IMR-90 (cell line): ENCODE results near the gene SIAH3. TPM values are rescaled to one million over a fixed set of nuclear protein-coding genes. Genes with fewer than 3 reads are reported as not detected.

Experiments
- ATAC-seq: fragments of 200-7000 bp; cut with Tn5 transposase; 2 replicates; pipeline ENCODE4 v1.9.1; 2020; ENCODE audit warnings: low read depth, mild to moderate bottlenecking, moderate library complexity
- BruUV-seq: library from RNA; stranded (reverse); fragments of 400-500 nt; replicated peaks from 2 replicates; lab custom pipeline; 2021; lab: Mats Ljungman, UMichigan
- CTCF ChIA-PET: fragments of 300-600 bp; formaldehyde crosslinking; extraction: SDS; loops from one replicate; lab custom pipeline; 2021; ENCODE audit warnings: antibody characterized with exemption; lab: Yijun Ruan, JAX
- POLR2A ChIA-PET: fragments of 300-600 bp; sonication (Branson Sonifier 250); formaldehyde crosslinking; loops from one replicate; lab custom pipeline; 2022; ENCODE audit warnings: antibody characterized with exemption; ENCODE audit not compliant: unreplicated experiment; lab: Charles Lee
- DNase-seq: peaks from one replicate; pipeline ENCODE4 v3.0.0; 2013
- H2AFZ ChIP-seq: replicated peaks from 2 replicates; pipeline ENCODE3; 2013; ENCODE audit warnings: low read length, mild to moderate bottlenecking; ENCODE audit not compliant: poor library complexity
- H2AK5ac ChIP-seq: 2 replicates; pipeline ENCODE4 v1.6.1; 2013; ENCODE audit warnings: low read depth, low read length, inconsistent platforms
- H2AK9ac ChIP-seq: replicated peaks from 2 replicates; pipeline ENCODE3; 2013; ENCODE audit warnings: mild to moderate bottlenecking, low read depth, low read length, moderate library complexity; ENCODE audit not compliant: poor library complexity
- H2BK120ac ChIP-seq: 2 replicates; pipeline ENCODE4 v1.6.1; 2013; ENCODE audit warnings: low read depth, low read length, inconsistent platforms
- H2BK15ac ChIP-seq: 3 replicates; pipeline ENCODE4 v1.6.1; 2013; ENCODE audit warnings: low read depth, low read length, inconsistent platforms
- H2BK20ac ChIP-seq: 2 replicates; pipeline ENCODE4 v1.6.1; 2013; ENCODE audit warnings: low read depth, mild to moderate bottlenecking, inconsistent platforms, low read length, moderate library complexity
- H2BK5ac ChIP-seq: 2 replicates; pipeline ENCODE4 v1.6.1; 2013; ENCODE audit warnings: mild to moderate bottlenecking, low read depth, low read length, inconsistent platforms; ENCODE audit not compliant: poor library complexity, severe bottlenecking
- H3K14ac ChIP-seq: replicated peaks from 2 replicates; pipeline ENCODE4 v1.6.1; 2013; ENCODE audit warnings: low read depth, low read length, inconsistent platforms
- H3K18ac ChIP-seq: 2 replicates; pipeline ENCODE4 v1.6.1; 2013; ENCODE audit warnings: low read depth, low read length, control low read depth
- H3K23ac ChIP-seq: 2 replicates; pipeline ENCODE4 v1.6.1; 2013; ENCODE audit warnings: low read depth, low read length, inconsistent platforms
- H3K27ac ChIP-seq: 2 replicates; pipeline ENCODE4 v1.5.1; 2013; ENCODE audit warnings: mild to moderate bottlenecking, control low read depth, low read length; ENCODE audit not compliant: insufficient read depth
- H3K27me3 ChIP-seq: 2 replicates; pipeline ENCODE4 v1.6.1; 2013; ENCODE audit warnings: low read length; ENCODE audit not compliant: control insufficient read depth, insufficient read depth
- H3K36me3 ChIP-seq: 2 replicates; pipeline ENCODE4 v1.6.1; 2013; ENCODE audit warnings: low read length, mixed read lengths; ENCODE audit not compliant: control insufficient read depth, insufficient read depth
- H3K4ac ChIP-seq: 2 replicates; pipeline ENCODE4 v1.6.1; 2013; ENCODE audit warnings: low read depth, low read length, inconsistent platforms
- H3K4me1 ChIP-seq: 2 replicates; pipeline ENCODE4 v1.6.1; 2013; ENCODE audit warnings: low read length, mixed read lengths; ENCODE audit not compliant: control insufficient read depth, insufficient read depth
- H3K4me2 ChIP-seq: 2 replicates; pipeline ENCODE4 v1.6.1; 2013; ENCODE audit warnings: low read depth, mild to moderate bottlenecking, control low read depth, low read length, moderate library complexity
- H3K4me3 ChIP-seq: 2 replicates; pipeline ENCODE4 v1.5.1; 2013; ENCODE audit warnings: low read depth, mild to moderate bottlenecking, control low read depth, low read length, moderate library complexity; ENCODE audit not compliant: insufficient read depth
- H3K56ac ChIP-seq: 2 replicates; pipeline ENCODE4 v1.6.1; 2013; ENCODE audit warnings: low read length, inconsistent platforms; ENCODE audit not compliant: insufficient read depth; ENCODE audit errors: extremely low read depth
- H3K79me1 ChIP-seq, 2 experiments: 2 replicates each; pipeline ENCODE4 v1.6.1; 2013; ENCODE audit warnings: low read length in 2 of 2, inconsistent platforms in 1 of 2, low read depth in 1 of 2
- H3K9ac ChIP-seq: 2 replicates; pipeline ENCODE4 v1.6.1; 2013; ENCODE audit warnings: low read depth, low read length, control low read depth
- H3K9me1 ChIP-seq: 2 replicates; pipeline ENCODE4 v1.6.1; 2013; ENCODE audit warnings: low read length, inconsistent platforms; ENCODE audit not compliant: insufficient read depth
- H3K9me3 ChIP-seq: 2 replicates; pipeline ENCODE4 v1.6.1; 2013; ENCODE audit warnings: low read length; ENCODE audit not compliant: control insufficient read depth, insufficient read depth
- H4K20me1 ChIP-seq: 2 replicates; pipeline ENCODE4 v1.6.1; 2013; ENCODE audit warnings: low read length, inconsistent platforms; ENCODE audit not compliant: insufficient read depth
- H4K5ac ChIP-seq: 2 replicates; pipeline ENCODE4 v1.6.1; 2013; ENCODE audit warnings: mild to moderate bottlenecking, low read depth, low read length, control low read depth
- H4K8ac ChIP-seq, 2 experiments: 2 replicates each; pipeline ENCODE4 v1.6.1; 2013; ENCODE audit warnings: low read depth in 2 of 2, low read length in 2 of 2, control low read depth in 1 of 2, inconsistent platforms in 1 of 2
- H4K91ac ChIP-seq: 2 replicates; pipeline ENCODE4 v1.6.1; 2013; ENCODE audit warnings: low read depth, low read length, inconsistent platforms; ENCODE audit not compliant: insufficient read depth
- CEBPB ChIP-seq: IDR thresholded peaks from 2 replicates; pipeline ENCODE4 v1.6.1; 2012; ENCODE audit warnings: low read depth, low read length, improper control_type of control experiment
- CHD1 ChIP-seq: IDR thresholded peaks from 2 replicates; pipeline ENCODE4 v1.6.1; 2012; ENCODE audit warnings: low read depth, low read length, improper control_type of control experiment
- FOS ChIP-seq: fragments of 150-350 bp; IDR thresholded peaks from 2 replicates; pipeline ENCODE4 v1.6.1; 2016; ENCODE audit warnings: low read depth, low read length
- MAFK ChIP-seq: IDR thresholded peaks from 2 replicates; pipeline ENCODE4 v1.6.1; 2012; ENCODE audit warnings: low read depth, low read length, improper control_type of control experiment
- MAZ ChIP-seq: IDR thresholded peaks from 2 replicates; pipeline ENCODE4 v1.6.1; 2012; ENCODE audit warnings: low read depth, mild to moderate bottlenecking, low read length, improper control_type of control experiment, moderate library complexity, borderline replicate concordance
- POLR2A ChIP-seq: IDR thresholded peaks from 2 replicates; pipeline ENCODE4 v1.6.1; 2012; ENCODE audit warnings: mild to moderate bottlenecking, low read depth, low read length
- RAD21 ChIP-seq: IDR thresholded peaks from 2 replicates; pipeline ENCODE4 v1.6.1; 2012; ENCODE audit warnings: low read length, improper control_type of control experiment
- RCOR1 ChIP-seq: IDR thresholded peaks from 2 replicates; pipeline ENCODE4 v1.6.1; 2012; ENCODE audit warnings: mild to moderate bottlenecking, low read length, improper control_type of control experiment; ENCODE audit not compliant: insufficient replicate concordance
- SMC3 ChIP-seq: fragments of 150-350 bp; IDR thresholded peaks from 2 replicates; pipeline ENCODE4 v1.6.1; 2016; ENCODE audit warnings: low read depth, mild to moderate bottlenecking, antibody characterized with exemption, low read length, moderate library complexity
- USF2 ChIP-seq: fragments of 150-350 bp; IDR thresholded peaks from 2 replicates; pipeline ENCODE4 v1.6.1; 2017; ENCODE audit warnings: mild to moderate bottlenecking, antibody characterized with exemption, low read length, low read depth
- WGBS, 2 experiments: methylation state at CpG; one replicate each; pipeline versions ENCODE4 v1.1.5 to v1.1.7; 2013; ENCODE audit warnings: missing lambda C conversion rate in 2 of 2; ENCODE audit not compliant: insufficient read length in 1 of 2; ENCODE audit errors: extremely low coverage in 2 of 2; 5-methylcytosine and 5-hydroxymethylcytosine counted together
- dilution Hi-C: fragments of 300-500 bp; cut with HindIII; formaldehyde crosslinking; loops from one replicate; pipeline ENCODE4 v1.14.3; 2018; ENCODE audit warnings: low sequenced_read_pairs; ENCODE audit not compliant: unreplicated experiment
- in situ Hi-C: fragments of 300-500 bp; cut with MboI; formaldehyde crosslinking; loops from 3 replicates; pipeline ENCODE4 v1.14.3; 2019; ENCODE audit warnings: low sequenced_read_pairs, inconsistent platforms, mixed read lengths
- intact Hi-C: fragments of 100-400 bp; cut with micrococcal nuclease; formaldehyde crosslinking; loops from 2 replicates; pipeline ENCODE4 v1.10.0; 2022
- polyA plus RNA-seq, 3 experiments: library from polyadenylated mRNA; depleted of rRNA; stranded (reverse); fragments of >200 nt; gene quantifications; 2 replicates each; pipeline ENCODE4 v1.2.3, GENCODE V29; 2012; ENCODE audit warnings: low replicate concordance in 1 of 3
- total RNA-seq: library from RNA; depleted of rRNA; stranded (reverse); fragments of >200 nt; gene quantifications from 2 replicates; pipeline ENCODE4 v1.2.3, GENCODE V29; 2012

SIAH3 gene
- total and polyA plus RNA-seq, 2 of the 4 experiments (the other 2 are of a cell fraction): under 0.01 TPM; not detected in 1

GRCh38 chr13:45833242-45833641, 18.3 kb downstream of the SIAH3 start:
- no peak overlapping the region for H3K27ac ChIP-seq
- H3K56ac ChIP-seq: no peak overlapping the region
- dilution Hi-C loops: no loop called here
- TF ChIP-seq CHD1 (no peak), SMC3 (no peak), CEBPB (no peak), RAD21 (no peak), POLR2A (no peak), USF2 (no peak), MAZ (no peak), MAFK (no peak), FOS (no peak), RCOR1 (no peak)
- no peak overlapping the region for H3K14ac ChIP-seq
- H3K79me1 ChIP-seq: no peaks in the 10 kb centered on the region
- no peak overlapping the region for H3K23ac ChIP-seq
- no peak overlapping the region for H3K4me3 ChIP-seq
- intact Hi-C loops: no loop called here
- H3K9me1 ChIP-seq: no peaks in the 10 kb centered on the region
- no peak overlapping the region for H2AFZ ChIP-seq
- H3K18ac ChIP-seq: no peak overlapping the region
- H4K20me1 ChIP-seq: no peaks in the 10 kb centered on the region
- ChIA-PET CTCF (interaction anchor here (0.7 kb wide), 1 partner anchor 292 kb away, joined by 3 read pairs; no protein-coding TSS in a partner anchor), POLR2A (no interaction called here)
- no peak overlapping the region for H3K4me2 ChIP-seq
- no peak overlapping the region for H2BK15ac ChIP-seq
- H4K8ac ChIP-seq: no peak overlapping the region
- WGBS, 2 experiments: no CpG with 5 or more reads among the region's 4 CpGs
- no peak overlapping the region for H4K91ac ChIP-seq
- no peak overlapping the region for H2AK9ac ChIP-seq
- no peaks in the 10 kb centered on the region for H3K9me3 ChIP-seq
- in situ Hi-C loops: no loop called here
- H2BK120ac ChIP-seq: no peak overlapping the region
- H2BK5ac ChIP-seq: no peak overlapping the region
- H3K27me3 ChIP-seq: no peaks in the 10 kb centered on the region; the same call in none of the 2 replicates
- H3K36me3 ChIP-seq: no peaks in the 10 kb centered on the region
- no TSS peak for BruUV-seq
- ATAC-seq: no peak
- H2BK20ac ChIP-seq: no peak overlapping the region
- H4K5ac ChIP-seq: no peak overlapping the region
- no peak overlapping the region for H2AK5ac ChIP-seq
- no peak overlapping the region for H3K4ac ChIP-seq
- no peak overlapping the region for H3K9ac ChIP-seq
- H3K4me1 ChIP-seq: no peaks in the 10 kb centered on the region
- no peak for DNase-seq
